OCI-LY7 (cell line): ENCODE results near the gene YARS1. TPM values are rescaled to one million over a fixed set of nuclear protein-coding genes. Genes with fewer than 3 reads are reported as not detected.

Experiments
- BruUV-seq: library from RNA; stranded (reverse); fragments of 400-500 nt; replicated peaks from 2 replicates; lab custom pipeline; 2021; lab: Mats Ljungman, UMichigan
- CTCF ChIA-PET: fragments of 300-600 bp; sonication (Branson Sonifier 250); formaldehyde crosslinking; loops from one replicate; lab custom pipeline; 2022; ENCODE audit warnings: antibody characterized with exemption; ENCODE audit not compliant: unreplicated experiment; lab: Charles Lee
- POLR2A ChIA-PET: fragments of 300-600 bp; sonication (Branson Sonifier 250); formaldehyde crosslinking; loops from one replicate; lab custom pipeline; 2022; ENCODE audit warnings: antibody characterized with exemption; lab: Charles Lee
- DNase-seq: peaks from one replicate; pipeline ENCODE4 v3.0.0-alpha.2; 2015; ENCODE audit warnings: low spot score
- H2AFZ ChIP-seq: fragments of 200-600 bp; sonication (generic), shearing (Covaris generic); 2 replicates; pipeline ENCODE4 v1.6.1; 2014; ENCODE audit warnings: mild to moderate bottlenecking, antibody characterized with exemption, low read length, moderate library complexity
- H3K27ac ChIP-seq: fragments of 200-600 bp; sonication (generic); 2 replicates; pipeline ENCODE4 v1.5.1; 2014; ENCODE audit warnings: mixed run types, low read depth, mild to moderate bottlenecking, moderate library complexity, low read length, inconsistent platforms; ENCODE audit not compliant: poor library complexity, severe bottlenecking
- H3K36me3 ChIP-seq: fragments of 200-600 bp; sonication (generic); 2 replicates; pipeline ENCODE4 v1.6.1; 2014; ENCODE audit warnings: mild to moderate bottlenecking, antibody characterized with exemption, low read length, moderate library complexity, mixed read lengths; ENCODE audit not compliant: insufficient read depth
- H3K4me1 ChIP-seq: fragments of 200-600 bp; sonication (generic); 2 replicates; pipeline ENCODE4 v1.5.1; 2014; ENCODE audit warnings: mild to moderate bottlenecking, low read length; ENCODE audit not compliant: insufficient read depth, poor library complexity, severe bottlenecking
- H3K4me2 ChIP-seq: fragments of 200-600 bp; sonication (generic); 2 replicates; pipeline ENCODE4 v1.6.1; 2014; ENCODE audit warnings: mild to moderate bottlenecking, low read length
- H3K4me3 ChIP-seq: fragments of 200-600 bp; sonication (generic); 2 replicates; pipeline ENCODE4 v1.5.1; 2014; ENCODE audit warnings: mild to moderate bottlenecking, low read depth, low read length; ENCODE audit not compliant: poor library complexity, severe bottlenecking
- H3K79me2 ChIP-seq: fragments of 200-600 bp; sonication (generic); 2 replicates; pipeline ENCODE4 v1.6.1; 2016; ENCODE audit warnings: low read depth, mild to moderate bottlenecking, low read length, moderate library complexity, mixed read lengths; ENCODE audit not compliant: insufficient read depth
- H3K9me2 ChIP-seq: fragments of 200-600 bp; sonication (generic); 2 replicates; pipeline ENCODE4 v1.6.1; 2016; ENCODE audit warnings: mild to moderate bottlenecking, low read length, mixed read lengths; ENCODE audit not compliant: insufficient read depth
- H3K9me3 ChIP-seq: fragments of 200-600 bp; sonication (generic); 2 replicates; pipeline ENCODE4 v1.6.1; 2014; ENCODE audit warnings: mild to moderate bottlenecking, mixed run types, low read length, mixed read lengths
- H4K20me1 ChIP-seq: fragments of 200-600 bp; sonication (generic); 2 replicates; pipeline ENCODE4 v1.6.1; 2014; ENCODE audit warnings: mild to moderate bottlenecking, antibody characterized with exemption, low read length, moderate library complexity, mixed read lengths; ENCODE audit not compliant: insufficient read depth
- CTCF ChIP-seq: fragments of 200-600 bp; sonication (generic); conservative IDR thresholded peaks from 2 replicates; pipeline ENCODE4 v1.5.1; 2014; ENCODE audit warnings: mild to moderate bottlenecking, antibody characterized with exemption, low read length, moderate library complexity, mixed read lengths
- EZH2phosphoT487 ChIP-seq: fragments of 200-600 bp; sonication (generic); IDR thresholded peaks from 2 replicates; pipeline ENCODE4 v1.6.1; 2018; ENCODE audit warnings: low read depth, borderline replicate concordance, mild to moderate bottlenecking, mixed run types, antibody characterized with exemption, low read length, moderate library complexity, mixed read lengths
- intact Hi-C: fragments of 100-400 bp; cut with micrococcal nuclease; formaldehyde crosslinking; loops from one replicate; pipeline ENCODE4 v1.10.0; 2022; ENCODE audit not compliant: unreplicated experiment
- total RNA-seq, 2 experiments: library from RNA; depleted of rRNA in 1 of 2; stranded (reverse); fragments of >200 nt in 1 of 2; shearing (Covaris generic) in 1 of 2; gene quantifications; 2 replicates each; pipeline ENCODE4 v1.2.3, GENCODE V29; 2014 to 2022

Gene YARS1
- total RNA-seq, 2 experiments from 2014 or later, result 276 to 321 TPM

GRCh38 chr1:32757213-32757895 lies 59.8 kb downstream of the YARS1 start:
- BruUV-seq, result no TSS peak
- Histone ChIP-seq H3K36me3 (no peaks in the 10 kb centered on the region), H3K4me3 (no peak overlapping the region), H3K9me2 (no peaks in the 10 kb centered on the region), H3K79me2 (no peaks in the 10 kb centered on the region), H3K4me1 (peaks cover 3% of the 10 kb centered on the region), H2AFZ (no peak overlapping the region), H3K4me2 (no peak overlapping the region), H4K20me1 (no peaks in the 10 kb centered on the region), H3K27ac (no peak overlapping the region), H3K9me3 (no peaks in the 10 kb centered on the region)
- POLR2A ChIA-PET, result interaction anchor here (0.9 kb wide), 1 partner anchor 52 kb away, joined by 3 read pairs; no protein-coding TSS in a partner anchor
- CTCF ChIA-PET, result no interaction called here
- intact Hi-C loops, result no loop called here
- DNase-seq, result no peak
- no peak for TF ChIP-seq EZH2phosphoT487
- no peak for TF ChIP-seq CTCF

- Histone ChIP-seq H3K9me3 (no peaks in the 10 kb centered on the region), H3K4me3 (no peak overlapping the region), H3K27ac (no peak overlapping the region), H2AFZ (no peak overlapping the region), H3K79me2 (no peaks in the 10 kb centered on the region), H4K20me1 (no peaks in the 10 kb centered on the region), H3K4me1 (peaks cover 3% of the 10 kb centered on the region), H3K36me3 (no peaks in the 10 kb centered on the region), H3K4me2 (no peak overlapping the region), H3K9me2 (no peaks in the 10 kb centered on the region)
- BruUV-seq, result no TSS peak
- ChIA-PET CTCF (no interaction called here), POLR2A (interaction anchor here (0.6 kb wide), 1 partner anchor 125 kb away, joined by 3 read pairs; no protein-coding TSS in a partner anchor)
- TF ChIP-seq CTCF (no peak), EZH2phosphoT487 (no peak)
- DNase-seq, result no peak
- intact Hi-C loops, result no loop called here
Observed at GRCh38 chr1:32755810-32756159, 61.4 kb downstream of the YARS1 start.

- H3K4me2 ChIP-seq, result no peak overlapping the region
- peaks cover 3% of the 10 kb centered on the region for H3K4me1 ChIP-seq
- no peaks in the 10 kb centered on the region for H3K9me3 ChIP-seq
- intact Hi-C loops, result no loop called here
- ChIA-PET CTCF (no interaction called here), POLR2A (interaction anchor here (0.6 kb wide), 2 partner anchors 15 to 125 kb away, joined by 3 read pairs; no protein-coding TSS in a partner anchor)
- H3K79me2 ChIP-seq, result no peaks in the 10 kb centered on the region
- no peak overlapping the region for H3K27ac ChIP-seq
- H4K20me1 ChIP-seq, result no peaks in the 10 kb centered on the region
- no TSS peak for BruUV-seq
- no peak overlapping the region for H2AFZ ChIP-seq
- H3K9me2 ChIP-seq, result no peaks in the 10 kb centered on the region
- no peaks in the 10 kb centered on the region for H3K36me3 ChIP-seq
- TF ChIP-seq CTCF (no peak), EZH2phosphoT487 (no peak)
- DNase-seq, result no peak
- no peak overlapping the region for H3K4me3 ChIP-seq
Observed at GRCh38 chr1:32755098-32755809, 61.9 kb downstream of the YARS1 start.
